CD4-positive, alpha-beta memory T cell (primary cell): Measurements from ENCODE around the gene SRBD1. TPM values are rescaled to one million over a fixed set of nuclear protein-coding genes. Genes with fewer than 3 reads are reported as not detected.

ENCODE experiments used
- CTCF ChIA-PET: fragments of 350-600 bp; sonication (Branson Sonifier 250); formaldehyde crosslinking; loops from one replicate; lab custom pipeline; 2021; ENCODE audit warnings: inconsistent platforms; ENCODE audit not compliant: partially characterized antibody; lab: Charles Lee
- POLR2A ChIA-PET: fragments of 350-600 bp; sonication (Branson Sonifier 250); formaldehyde crosslinking; loops from one replicate; lab custom pipeline; 2021; ENCODE audit not compliant: partially characterized antibody; lab: Charles Lee
- DNase-seq, 5 donors: peaks; one replicate each; pipeline versions ENCODE4 v3.0.0 to v3.0.0-alpha.2; 2020 to 2022; ENCODE audit warnings: mixed read lengths in 1 of 5
- H3K27ac ChIP-seq: one replicate; pipeline ENCODE4 v1.7.0; 2013; ENCODE audit warnings: low read depth, low read length
- H3K27me3 ChIP-seq: 2 replicates; pipeline ENCODE4 v1.7.0; 2013; ENCODE audit warnings: mild to moderate bottlenecking, low read length, moderate library complexity; ENCODE audit not compliant: insufficient read depth
- H3K36me3 ChIP-seq: 2 replicates; pipeline ENCODE4 v1.7.0; 2013; ENCODE audit warnings: mild to moderate bottlenecking, low read length, moderate library complexity; ENCODE audit not compliant: insufficient read depth
- H3K4me1 ChIP-seq: 2 replicates; pipeline ENCODE4 v1.7.0; 2013; ENCODE audit warnings: mild to moderate bottlenecking, low read length, moderate library complexity; ENCODE audit not compliant: insufficient read depth
- H3K4me3 ChIP-seq, 2 donors: one replicate each; pipeline ENCODE4 v1.7.0; 2013; ENCODE audit warnings: low read length in 2 of 2, mild to moderate bottlenecking in 1 of 2
- H3K9me3 ChIP-seq, 2 donors: one replicate each; pipeline ENCODE4 v1.7.0; 2013; ENCODE audit warnings: low read length in 2 of 2, control low read depth in 1 of 2; ENCODE audit not compliant: control insufficient read depth in 1 of 2
- H3K27ac Mint-ChIP-seq, 7 donors: one replicate each; pipeline ENCODE4 v1.8.0; 2020 to 2021; ENCODE audit warnings: mixed read lengths in 7 of 7, mild to moderate bottlenecking in 6 of 7, inconsistent platforms in 3 of 7, moderate library complexity in 3 of 7
- H3K27me3 Mint-ChIP-seq, 2 donors: one replicate each; pipeline ENCODE4 v1.8.0; 2020 to 2021; ENCODE audit warnings: mixed read lengths in 2 of 2
- H3K36me3 Mint-ChIP-seq, 2 donors: one replicate each; pipeline ENCODE4 v1.8.0; 2020 to 2021; ENCODE audit warnings: mixed read lengths in 2 of 2, inconsistent platforms in 1 of 2, mild to moderate bottlenecking in 1 of 2
- H3K4me1 Mint-ChIP-seq, 4 donors: one replicate each; pipeline ENCODE4 v1.8.0; 2020 to 2021; ENCODE audit warnings: mixed read lengths in 4 of 4, mild to moderate bottlenecking in 1 of 4
- H3K4me3 Mint-ChIP-seq, 8 donors: one replicate each; pipeline ENCODE4 v1.8.0; 2020 to 2021; ENCODE audit warnings: mixed read lengths in 8 of 8, mild to moderate bottlenecking in 7 of 8, moderate library complexity in 6 of 8, inconsistent platforms in 3 of 8
- H3K9me3 Mint-ChIP-seq, 8 donors: one replicate each; pipeline ENCODE4 v1.8.0; 2020 to 2021; ENCODE audit warnings: mixed read lengths in 8 of 8, mild to moderate bottlenecking in 5 of 8, inconsistent platforms in 3 of 8, moderate library complexity in 1 of 8
- intact Hi-C: fragments of 100-400 bp; cut with micrococcal nuclease; formaldehyde crosslinking; loops from one replicate; pipeline ENCODE4 v1.15.1; 2023
- polyA plus RNA-seq, 2 donors: library from polyadenylated mRNA; unstranded; fragments of 300-500 nt; fragmentation: Illumina TruSeq; gene quantifications; one replicate each; pipeline ENCODE4 v1.2.3, GENCODE V29; 2021
- total RNA-seq, 2 experiments: library from RNA; stranded (reverse); gene quantifications; one replicate each; pipeline ENCODE4 v1.2.3, GENCODE V29; 2021

SRBD1 gene
- total and polyA plus RNA-seq, 4 experiments from 2014 or later: 10.0 to 23.7 (median 17.3) TPM

DNA sequence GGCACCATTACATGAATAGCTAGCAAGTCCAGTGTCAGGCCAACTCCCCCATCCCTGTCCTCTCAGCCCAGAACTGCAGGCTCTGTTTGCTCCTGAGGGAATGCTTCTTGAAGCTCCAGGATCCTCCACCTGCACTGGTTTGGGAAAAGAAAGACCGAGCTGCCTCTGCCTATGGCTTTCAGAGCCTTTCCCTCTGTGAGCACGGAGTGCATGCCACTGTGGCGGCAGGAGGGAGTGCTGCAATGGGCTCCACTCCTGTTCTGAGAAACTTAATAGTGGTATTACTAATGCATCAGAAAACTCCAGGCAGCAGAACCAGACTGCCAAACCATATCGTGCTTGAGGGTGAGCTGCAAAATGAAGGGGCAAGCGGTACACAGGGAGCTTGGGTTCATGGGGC, 271.8 kb downstream of the SRBD1 start:
- ChIA-PET POLR2A (no interaction called here), CTCF (interaction anchor here (1.2 kb wide), 1 partner anchor 15 kb away, joined by 3 read pairs; no protein-coding TSS in a partner anchor)
- Histone ChIP-seq H3K27ac (no peak overlapping the region), H3K4me3 (no peak overlapping the region), H3K4me1 (no peaks in the 10 kb centered on the region), H3K27me3 (no peaks in the 10 kb centered on the region), H3K36me3 (no peaks in the 10 kb centered on the region), H3K9me3 (no peaks in the 10 kb centered on the region)
- Mint-ChIP-seq H3K4me3 (no peak overlapping the region), H3K4me1 (no peaks in the 10 kb centered on the region), H3K27me3 (peaks cover 0 to 5% of the 10 kb centered on the region in 2 donors), H3K27ac (no peak overlapping the region), H3K36me3 (no peaks in the 10 kb centered on the region), H3K9me3 (no peaks in the 10 kb centered on the region)
- intact Hi-C loops: no loop called here
- no peak for DNase-seq

Other genes with a start within 250 kb of the SRBD1 start
- 10 to 100 TPM; 19.2 to 21.7 TPM for gene PRKCE, start 40.4 kb upstream of the SRBD1 start, total RNA-seq
- 1 to 10 TPM; 1.8 to 2.7 TPM for gene PRKCE, start 40.4 kb upstream of the SRBD1 start, polyA plus RNA-seq